HL-60 (cell line): ENCODE measurements around the gene COL5A2.

ENCODE experiments used
- DNase-seq, 2 experiments: peaks; one replicate each; pipeline ENCODE4 v3.0.0-alpha.2; 2010 to 2020; ENCODE audit warnings: low read depth in 1 of 2, low spot score in 1 of 2
- H3K27ac ChIP-seq: fragments of 250-450 bp; sonication (Bioruptor Pico); replicated peaks from 2 replicates; pipeline ENCODE4 v1.5.1; 2020; ENCODE audit warnings: mild to moderate bottlenecking, moderate library complexity
- H3K27me3 ChIP-seq: fragments of 250-450 bp; sonication (Bioruptor Pico); 2 replicates; pipeline ENCODE4 v1.5.1; 2021; ENCODE audit warnings: mild to moderate bottlenecking, moderate library complexity; ENCODE audit not compliant: insufficient read depth, poor library complexity, severe bottlenecking
- H3K4me3 ChIP-seq: replicated peaks from 2 replicates; pipeline ENCODE4 v1.5.1; 2011; ENCODE audit warnings: mild to moderate bottlenecking, control low read depth, low read length; ENCODE audit not compliant: insufficient read depth
- GABPA ChIP-seq: IDR thresholded peaks from 2 replicates; pipeline ENCODE4 v1.6.1; 2012; ENCODE audit warnings: low read depth
- POLR2AphosphoS5 ChIP-seq: IDR thresholded peaks from 2 replicates; pipeline ENCODE4 v1.6.1; 2012; ENCODE audit warnings: low read depth
- REST ChIP-seq: IDR thresholded peaks from 2 replicates; pipeline ENCODE4 v1.6.1; 2012; ENCODE audit warnings: low read depth; ENCODE audit not compliant: insufficient replicate concordance
- SPI1 ChIP-seq: IDR thresholded peaks from 2 replicates; pipeline ENCODE4 v1.6.1; 2012; ENCODE audit warnings: low read depth, mild to moderate bottlenecking, borderline replicate concordance
- TF ChIP-seq, protein P1 (sequence below): IDR thresholded peaks from one replicate; pipeline ENCODE4 v1.5.1; 2011; ENCODE audit warnings: low read length, control low read depth, inconsistent platforms; ENCODE audit not compliant: insufficient read depth

COL5A2 gene

GRCh38 chr2:189069855-189070619 is 109.5 kb downstream of the COL5A2 start:
- TF ChIP-seq, protein P1, sequence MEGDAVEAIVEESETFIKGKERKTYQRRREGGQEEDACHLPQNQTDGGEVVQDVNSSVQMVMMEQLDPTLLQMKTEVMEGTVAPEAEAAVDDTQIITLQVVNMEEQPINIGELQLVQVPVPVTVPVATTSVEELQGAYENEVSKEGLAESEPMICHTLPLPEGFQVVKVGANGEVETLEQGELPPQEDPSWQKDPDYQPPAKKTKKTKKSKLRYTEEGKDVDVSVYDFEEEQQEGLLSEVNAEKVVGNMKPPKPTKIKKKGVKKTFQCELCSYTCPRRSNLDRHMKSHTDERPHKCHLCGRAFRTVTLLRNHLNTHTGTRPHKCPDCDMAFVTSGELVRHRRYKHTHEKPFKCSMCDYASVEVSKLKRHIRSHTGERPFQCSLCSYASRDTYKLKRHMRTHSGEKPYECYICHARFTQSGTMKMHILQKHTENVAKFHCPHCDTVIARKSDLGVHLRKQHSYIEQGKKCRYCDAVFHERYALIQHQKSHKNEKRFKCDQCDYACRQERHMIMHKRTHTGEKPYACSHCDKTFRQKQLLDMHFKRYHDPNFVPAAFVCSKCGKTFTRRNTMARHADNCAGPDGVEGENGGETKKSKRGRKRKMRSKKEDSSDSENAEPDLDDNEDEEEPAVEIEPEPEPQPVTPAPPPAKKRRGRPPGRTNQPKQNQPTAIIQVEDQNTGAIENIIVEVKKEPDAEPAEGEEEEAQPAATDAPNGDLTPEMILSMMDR, result no peak
- TF ChIP-seq SPI1 (no peak), REST (no peak), POLR2AphosphoS5 (no peak), GABPA (no peak)
- no peak for DNase-seq

GRCh38 chr2:189066037-189066436 is 113.5 kb downstream of the COL5A2 start:
- no peak for TF ChIP-seq GABPA
- TF ChIP-seq, protein P1, result no peak
- no peak for TF ChIP-seq POLR2AphosphoS5
- no peak overlapping the region for H3K4me3 ChIP-seq
- no peak overlapping the region for H3K27ac ChIP-seq

More at GRCh38 chr2:189069855-189070619, 109.5 kb downstream of the COL5A2 start:
- Histone ChIP-seq H3K4me3 (no peak overlapping the region), H3K27me3 (no peaks in the 10 kb centered on the region), H3K27ac (no peak overlapping the region)

GRCh38 chr2:189060096-189060642 is 119.4 kb downstream of the COL5A2 start:
- H3K27ac ChIP-seq, result no peak overlapping the region
- H3K4me3 ChIP-seq, result no peak overlapping the region
- H3K27me3 ChIP-seq, result no peaks in the 10 kb centered on the region
- DNase-seq, result no peak
- no peak for TF ChIP-seq POLR2AphosphoS5
- TF ChIP-seq REST, result no peak
- TF ChIP-seq GABPA, result no peak
- TF ChIP-seq, protein P1, result no peak
- TF ChIP-seq SPI1, result no peak

More at GRCh38 chr2:189066037-189066436, 113.5 kb downstream of the COL5A2 start:
- H3K27me3 ChIP-seq, result no peaks in the 10 kb centered on the region
- DNase-seq, result no peak

DNA sequence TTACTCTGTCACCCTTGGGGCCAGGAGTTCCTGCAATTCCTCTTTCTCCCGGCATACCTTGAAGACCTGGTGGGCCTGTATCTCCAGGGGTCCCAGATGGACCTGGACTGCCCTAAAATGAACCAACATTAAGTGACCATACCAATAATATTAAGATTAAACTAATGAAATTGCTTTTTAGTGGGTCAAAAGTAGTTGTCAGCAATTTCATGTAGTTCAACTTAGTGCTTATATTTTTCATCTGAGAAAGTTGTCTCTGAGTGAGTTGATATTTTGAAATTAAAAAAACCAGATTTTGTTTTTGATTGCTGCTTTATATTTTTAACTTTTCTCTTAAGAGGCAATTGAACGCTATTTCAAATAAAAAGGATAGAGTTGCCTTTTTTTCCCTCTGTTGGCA is 122.2 kb downstream of the COL5A2 start:
- H3K27ac ChIP-seq, result no peak overlapping the region
- no peaks in the 10 kb centered on the region for H3K27me3 ChIP-seq
- TF ChIP-seq GABPA (no peak), REST (no peak), SPI1 (no peak), POLR2AphosphoS5 (no peak)
- TF ChIP-seq, protein P1, result no peak
- DNase-seq, result no peak
- no peak overlapping the region for H3K4me3 ChIP-seq
